Aortic smooth muscle cell (primary cell): ENCODE data around the gene SOX1. TPM values are rescaled to one million over a fixed set of nuclear protein-coding genes. Genes with fewer than 3 reads are reported as not detected.

Experiments
- total RNA-seq: library from RNA; depleted of rRNA; stranded (reverse); fragments of >200 nt; gene quantifications from 2 replicates; pipeline ENCODE4 v1.2.3, GENCODE V29; 2014

Gene SOX1
- total RNA-seq = not detected in 2 replicates

DNA sequence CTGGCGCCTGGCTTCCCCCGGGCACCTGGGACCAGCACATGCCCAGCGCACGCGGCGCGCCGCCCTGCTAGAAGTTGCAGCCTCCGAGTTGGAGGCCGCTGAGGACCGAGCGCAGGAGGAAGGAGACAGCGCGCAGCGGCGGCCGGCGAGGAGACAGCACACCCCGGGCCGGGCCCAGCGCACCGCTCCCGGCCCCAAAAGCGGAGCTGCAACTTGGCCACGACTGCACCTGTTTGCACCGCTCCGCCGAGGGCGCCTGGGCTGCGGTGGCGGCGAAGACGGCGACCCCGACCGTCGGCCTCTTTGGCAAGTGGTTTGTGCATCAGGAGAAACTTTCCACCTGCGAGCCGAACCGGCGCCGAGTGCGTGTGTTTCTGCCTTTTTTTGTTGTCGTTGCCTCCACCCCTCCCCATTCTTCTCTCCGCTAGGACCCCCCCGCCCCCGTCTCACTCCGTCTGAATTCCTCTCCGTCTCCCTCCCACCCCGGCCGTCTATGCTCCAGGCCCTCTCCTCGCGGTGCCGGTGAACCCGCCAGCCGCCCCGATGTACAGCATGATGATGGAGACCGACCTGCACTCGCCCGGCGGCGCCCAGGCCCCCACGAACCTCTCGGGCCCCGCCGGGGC, at the start of gene SOX1:
SOX1 (plus strand) TSS at position 34 of the 626 bp plus-strand sequence; CDS start at position 544, 510 bp downstream.

